ENCODE data around the gene MAPKAPK5.
A peak's percentile ranks its signal among the peaks of the same experiment; 100 is the strongest.

Gene MAPKAPK5

DNA sequence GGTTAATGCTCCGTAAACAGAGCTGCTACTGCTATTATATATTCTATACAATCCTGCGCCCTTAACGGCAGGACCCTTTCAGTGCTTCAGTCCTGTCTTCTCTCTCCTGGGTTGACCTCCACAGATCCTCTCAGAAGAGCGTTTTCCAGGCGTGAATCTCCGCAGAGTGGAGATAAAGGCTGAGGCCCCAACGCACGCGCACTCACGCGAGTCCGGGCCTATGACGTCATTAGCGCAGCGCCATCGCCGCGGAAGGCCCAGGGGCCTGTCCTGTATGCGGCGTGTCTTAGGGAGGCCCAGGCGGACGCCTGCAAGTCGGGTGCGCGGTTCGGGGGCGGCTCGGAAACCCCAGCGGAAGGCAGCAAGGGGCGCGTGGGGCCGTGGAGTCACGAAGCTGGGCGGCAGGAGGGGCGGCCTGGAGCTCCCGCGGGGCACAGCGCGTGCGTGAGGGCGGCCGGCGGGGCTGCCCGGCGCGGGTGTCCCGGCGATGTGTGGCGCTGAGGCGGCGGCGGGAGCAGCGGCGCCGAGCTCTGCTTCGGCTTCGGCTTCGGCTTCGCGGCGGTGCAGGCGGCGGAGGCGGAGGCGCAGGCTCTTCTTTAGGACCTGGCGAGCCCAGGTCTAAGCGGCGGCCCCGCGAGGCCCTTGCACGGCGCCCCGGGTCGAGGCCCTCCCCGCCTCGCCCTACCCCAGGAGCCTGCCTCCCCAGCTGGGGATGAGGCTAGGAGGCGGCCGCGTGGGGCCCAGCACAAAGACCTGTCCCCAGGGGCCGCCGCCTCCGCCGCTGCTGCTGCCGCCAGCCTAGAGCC is at the start of gene MAPKAPK5:
Gene MAPKAPK5 (plus strand): TSS at position 479 of the 806 bp plus-strand sequence. CDS start 506 bp downstream, outside the sequence.
- Histone ChIP-seq H2AFZ (ENCODE audit: low read depth, low read length) (peak within 1 kb of the TSS; percentile 96), H3K4me1 (ENCODE audit: insufficient read depth, low read length) (peaks cover 42% of the 10 kb centered on the region), H3K27me3 (ENCODE audit: insufficient read depth, low read length, poor library complexity) (no peaks in the 10 kb centered on the region), H3K79me2 (ENCODE audit: insufficient read depth, low read length) (peaks cover 73% of the 10 kb centered on the region), H3K4me3 (ENCODE audit: low read depth in 1 of 2, low read length in 2 of 2) (peak within 1 kb of the TSS; percentile 65 to 67), H3K9me3 (ENCODE audit: insufficient read depth, low read length, severe bottlenecking) (no peaks in the 10 kb centered on the region), H4K20me1 (ENCODE audit: insufficient read depth, low read length) (peaks cover 19% of the 10 kb centered on the region), H3K36me3 (ENCODE audit: insufficient read depth, low read length) (peaks cover 35% of the 10 kb centered on the region), H3K27ac (ENCODE audit: low read length) (peak within 1 kb of the TSS; percentile 90), H3K9ac (ENCODE audit: low read depth, low read length) (peak within 1 kb of the TSS; percentile 68), H3K4me2 (ENCODE audit: insufficient read depth, low read length) (peak within 1 kb of the TSS; percentile 80)
- no peak for TF ChIP-seq EZH2 (IDR thresholded peaks at IDR 0.05; ENCODE audit: borderline replicate concordance, low read depth, low read length, severe bottlenecking)
- no peak for TF ChIP-seq CTCF (IDR thresholded peaks at IDR 0.05; ENCODE audit: borderline replicate concordance, extremely low read depth, low read length, poor library complexity, severe bottlenecking)
- ATAC-seq (ENCODE audit: insufficient read depth, low read depth) = peak; percentile 84
- DNase-seq = peak; percentile 96

DNA sequence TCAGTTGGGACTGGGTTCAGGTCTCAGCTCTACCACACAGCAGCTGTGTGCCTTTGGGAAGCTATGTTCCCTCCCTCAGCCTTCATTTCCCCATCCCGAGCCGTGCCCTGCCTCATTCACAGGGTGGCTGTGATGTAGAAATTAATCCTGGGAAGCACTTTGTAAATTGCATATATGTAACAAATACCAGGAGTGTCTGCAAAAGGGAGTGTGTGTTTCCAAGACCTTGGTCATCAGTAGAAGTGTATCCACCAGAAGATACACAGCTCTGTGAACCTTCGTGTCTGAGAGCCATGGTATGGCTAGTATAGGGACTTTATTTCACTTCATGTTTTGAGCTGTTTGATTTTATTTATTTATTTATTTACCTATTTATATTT is 49.2 kb upstream of the MAPKAPK5 start:
- Histone ChIP-seq H3K4me2 (ENCODE audit: insufficient read depth, low read length) (no peak overlapping the region), H3K79me2 (ENCODE audit: insufficient read depth, low read length) (no peaks in the 10 kb centered on the region), H3K9me3 (ENCODE audit: insufficient read depth, low read length, severe bottlenecking) (no peaks in the 10 kb centered on the region), H3K27me3 (ENCODE audit: insufficient read depth, low read length, poor library complexity) (no peaks in the 10 kb centered on the region), H4K20me1 (ENCODE audit: insufficient read depth, low read length) (no peaks in the 10 kb centered on the region), H3K4me1 (ENCODE audit: insufficient read depth, low read length) (no peaks in the 10 kb centered on the region), H3K36me3 (ENCODE audit: insufficient read depth, low read length) (no peaks in the 10 kb centered on the region), H3K27ac (ENCODE audit: low read length) (no peak overlapping the region), H3K4me3 (ENCODE audit: low read depth in 1 of 2, low read length in 2 of 2) (no peak overlapping the region), H3K9ac (ENCODE audit: low read depth, low read length) (no peak overlapping the region), H2AFZ (ENCODE audit: low read depth, low read length) (no peak overlapping the region)
- ATAC-seq (ENCODE audit: insufficient read depth, low read depth) (no peak), DNase-seq (no peak)
- TF ChIP-seq CTCF (IDR thresholded peaks at IDR 0.05; ENCODE audit: borderline replicate concordance, extremely low read depth, low read length, poor library complexity, severe bottlenecking) (no peak), EZH2 (IDR thresholded peaks at IDR 0.05; ENCODE audit: borderline replicate concordance, low read depth, low read length, severe bottlenecking) (no peak)

- Histone ChIP-seq H3K27me3 (ENCODE audit: insufficient read depth, low read length, poor library complexity) (no peaks in the 10 kb centered on the region), H4K20me1 (ENCODE audit: insufficient read depth, low read length) (no peaks in the 10 kb centered on the region), H3K27ac (ENCODE audit: low read length) (no peak overlapping the region), H3K36me3 (ENCODE audit: insufficient read depth, low read length) (no peaks in the 10 kb centered on the region), H3K9me3 (ENCODE audit: insufficient read depth, low read length, severe bottlenecking) (no peaks in the 10 kb centered on the region), H3K4me2 (ENCODE audit: insufficient read depth, low read length) (no peak overlapping the region), H3K79me2 (ENCODE audit: insufficient read depth, low read length) (no peaks in the 10 kb centered on the region), H2AFZ (ENCODE audit: low read depth, low read length) (no peak overlapping the region), H3K9ac (ENCODE audit: low read depth, low read length) (no peak overlapping the region), H3K4me3 (ENCODE audit: low read depth in 1 of 2, low read length in 2 of 2) (no peak overlapping the region), H3K4me1 (ENCODE audit: insufficient read depth, low read length) (no peaks in the 10 kb centered on the region)
- no peak for DNase-seq
- no peak for ATAC-seq (ENCODE audit: insufficient read depth, low read depth)
- TF ChIP-seq EZH2 (IDR thresholded peaks at IDR 0.05; ENCODE audit: borderline replicate concordance, low read depth, low read length, severe bottlenecking) = no peak
Observed at GRCh38 chr12:111798182-111798581, 43.8 kb upstream of the MAPKAPK5 start.

DNA sequence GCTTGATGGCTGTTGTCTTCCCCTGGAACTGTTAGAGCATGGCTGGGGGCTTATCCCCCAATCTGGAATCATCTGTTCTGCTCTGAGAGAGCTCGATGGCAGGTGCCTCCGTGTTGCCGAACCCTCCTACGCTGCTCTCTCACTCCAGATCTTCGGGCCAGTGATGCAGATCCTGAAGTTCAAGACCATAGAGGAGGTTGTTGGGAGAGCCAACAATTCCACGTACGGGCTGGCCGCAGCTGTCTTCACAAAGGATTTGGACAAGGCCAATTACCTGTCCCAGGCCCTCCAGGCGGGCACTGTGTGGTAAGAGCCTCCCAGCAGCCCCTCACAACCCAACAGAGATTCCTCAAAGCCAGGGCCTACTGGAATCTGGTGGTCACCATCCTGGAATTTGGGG is 42.3 kb upstream of the MAPKAPK5 start:
- H3K79me2 ChIP-seq (ENCODE audit: insufficient read depth, low read length) = no peaks in the 10 kb centered on the region
- H4K20me1 ChIP-seq (ENCODE audit: insufficient read depth, low read length) = no peaks in the 10 kb centered on the region
- H2AFZ ChIP-seq (ENCODE audit: low read depth, low read length) = no peak overlapping the region
- H3K4me1 ChIP-seq (ENCODE audit: insufficient read depth, low read length) = no peaks in the 10 kb centered on the region
- no peak overlapping the region for H3K4me3 ChIP-seq (ENCODE audit: low read depth in 1 of 2, low read length in 2 of 2)
- DNase-seq = no peak
- no peaks in the 10 kb centered on the region for H3K27me3 ChIP-seq (ENCODE audit: insufficient read depth, low read length, poor library complexity)
- no peak overlapping the region for H3K9ac ChIP-seq (ENCODE audit: low read depth, low read length)
- no peak overlapping the region for H3K27ac ChIP-seq (ENCODE audit: low read length)
- no peaks in the 10 kb centered on the region for H3K9me3 ChIP-seq (ENCODE audit: insufficient read depth, low read length, severe bottlenecking)
- TF ChIP-seq EZH2 (IDR thresholded peaks at IDR 0.05; ENCODE audit: borderline replicate concordance, low read depth, low read length, severe bottlenecking) = no peak
- TF ChIP-seq CTCF (IDR thresholded peaks at IDR 0.05; ENCODE audit: borderline replicate concordance, extremely low read depth, low read length, poor library complexity, severe bottlenecking) = no peak
- no peak for ATAC-seq (ENCODE audit: insufficient read depth, low read depth)
- H3K4me2 ChIP-seq (ENCODE audit: insufficient read depth, low read length) = no peak overlapping the region
- no peaks in the 10 kb centered on the region for H3K36me3 ChIP-seq (ENCODE audit: insufficient read depth, low read length)

Data from DND-41 (cell line).